GM12872 (cell line): Measurements from ENCODE around the gene LIN52.

Source experiments
- TF ChIP-seq, protein P1 (sequence below): IDR thresholded peaks from 3 replicates; pipeline ENCODE4 v1.5.1; 2011; ENCODE audit warnings: low read depth, mild to moderate bottlenecking, low read length, moderate library complexity; ENCODE audit not compliant: insufficient read depth

Gene LIN52

DNA sequence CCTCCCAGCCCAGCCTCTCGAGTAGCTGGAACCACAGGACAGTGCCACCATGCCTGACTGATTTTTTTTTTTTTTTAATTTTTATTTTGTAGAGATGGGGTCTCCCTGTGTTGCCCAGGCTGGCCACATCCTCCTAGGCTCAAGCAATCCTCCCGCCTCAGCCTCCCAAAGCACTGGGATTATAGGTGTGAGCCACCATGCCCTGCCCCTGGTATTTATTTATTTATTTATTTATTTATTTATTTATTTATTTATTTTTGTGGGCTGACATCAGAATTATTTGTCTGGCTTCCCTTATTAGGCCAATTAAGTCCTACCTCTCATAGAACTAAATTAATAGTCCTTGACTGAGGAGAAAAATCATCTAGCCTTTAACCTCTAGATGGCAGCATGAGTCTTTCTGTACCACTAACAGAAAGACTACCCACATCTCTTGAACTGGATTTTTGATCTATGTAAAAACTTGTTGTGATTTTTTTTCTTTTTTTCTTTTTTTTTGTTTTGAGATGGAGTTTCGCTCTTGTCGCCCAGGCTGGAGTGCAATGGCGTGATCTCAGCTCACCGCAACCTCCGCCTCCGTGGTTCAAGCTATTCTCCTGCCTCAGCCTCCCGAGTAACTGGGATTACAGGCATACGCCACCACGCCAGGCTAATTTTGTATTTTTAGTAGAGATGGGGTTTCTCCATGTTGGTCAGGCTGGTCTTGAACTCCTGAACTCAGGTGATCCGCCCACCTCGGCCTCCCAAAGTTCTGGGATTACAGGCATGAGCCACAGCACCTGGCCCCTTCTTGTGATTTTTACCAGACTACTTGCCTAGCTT lies 26.9 kb downstream of the LIN52 start:
- TF ChIP-seq, protein P1, sequence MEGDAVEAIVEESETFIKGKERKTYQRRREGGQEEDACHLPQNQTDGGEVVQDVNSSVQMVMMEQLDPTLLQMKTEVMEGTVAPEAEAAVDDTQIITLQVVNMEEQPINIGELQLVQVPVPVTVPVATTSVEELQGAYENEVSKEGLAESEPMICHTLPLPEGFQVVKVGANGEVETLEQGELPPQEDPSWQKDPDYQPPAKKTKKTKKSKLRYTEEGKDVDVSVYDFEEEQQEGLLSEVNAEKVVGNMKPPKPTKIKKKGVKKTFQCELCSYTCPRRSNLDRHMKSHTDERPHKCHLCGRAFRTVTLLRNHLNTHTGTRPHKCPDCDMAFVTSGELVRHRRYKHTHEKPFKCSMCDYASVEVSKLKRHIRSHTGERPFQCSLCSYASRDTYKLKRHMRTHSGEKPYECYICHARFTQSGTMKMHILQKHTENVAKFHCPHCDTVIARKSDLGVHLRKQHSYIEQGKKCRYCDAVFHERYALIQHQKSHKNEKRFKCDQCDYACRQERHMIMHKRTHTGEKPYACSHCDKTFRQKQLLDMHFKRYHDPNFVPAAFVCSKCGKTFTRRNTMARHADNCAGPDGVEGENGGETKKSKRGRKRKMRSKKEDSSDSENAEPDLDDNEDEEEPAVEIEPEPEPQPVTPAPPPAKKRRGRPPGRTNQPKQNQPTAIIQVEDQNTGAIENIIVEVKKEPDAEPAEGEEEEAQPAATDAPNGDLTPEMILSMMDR = peak; percentile 46; the same call in 1 of the 3 replicates

DNA sequence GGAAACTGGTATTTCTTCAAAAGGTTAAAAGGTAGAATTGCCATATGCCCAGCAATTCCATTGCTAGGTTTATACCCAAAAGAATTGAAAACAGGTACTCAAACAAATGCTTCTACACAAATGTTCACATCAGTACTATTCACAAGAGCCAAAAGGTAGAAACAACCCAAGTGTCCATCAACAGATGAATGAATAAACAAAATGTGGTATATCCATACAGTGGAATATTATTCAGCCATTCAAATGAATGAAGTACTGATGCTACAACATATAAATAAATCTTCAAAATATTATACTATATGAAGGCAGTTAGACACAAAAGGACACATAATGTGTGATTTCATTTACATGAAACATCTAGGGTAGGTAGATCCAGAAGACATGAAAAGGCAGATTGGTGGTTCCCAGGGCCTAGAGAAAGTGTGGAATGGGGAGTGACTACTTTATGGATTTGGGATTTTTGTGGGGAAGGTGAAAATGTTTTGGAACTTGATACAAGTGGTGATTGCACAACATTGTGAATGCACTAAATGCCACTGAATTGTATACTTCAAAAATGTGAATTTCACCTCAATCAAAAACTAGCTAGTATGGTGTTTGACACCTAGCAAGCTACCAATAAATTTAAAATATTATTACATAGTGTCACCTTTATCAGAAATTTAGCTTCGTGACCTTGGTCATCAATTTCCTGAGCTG lies 41.7 kb downstream of the LIN52 start:
- TF ChIP-seq, protein P1 = no peak

DNA sequence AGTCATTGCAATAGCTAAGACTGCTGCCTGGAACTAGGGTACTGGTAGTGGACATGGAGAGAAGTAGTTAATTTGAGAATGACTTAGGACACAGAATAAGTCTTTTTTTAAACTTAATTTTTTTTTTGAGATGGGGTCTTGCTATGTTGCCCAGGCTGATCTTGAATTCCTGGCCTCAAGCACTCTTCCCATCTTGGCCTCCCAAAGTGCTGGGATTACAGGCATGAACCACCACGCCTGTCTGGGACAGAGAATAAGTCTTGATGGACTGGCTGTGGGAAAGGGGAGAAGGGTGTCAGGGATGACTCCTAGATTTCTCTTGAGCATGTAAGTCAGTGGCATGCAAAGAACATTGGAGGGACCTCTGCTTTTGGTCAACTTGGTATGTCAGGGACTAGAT lies 42.9 kb downstream of the LIN52 start:
- TF ChIP-seq, protein P1 = no peak

DNA sequence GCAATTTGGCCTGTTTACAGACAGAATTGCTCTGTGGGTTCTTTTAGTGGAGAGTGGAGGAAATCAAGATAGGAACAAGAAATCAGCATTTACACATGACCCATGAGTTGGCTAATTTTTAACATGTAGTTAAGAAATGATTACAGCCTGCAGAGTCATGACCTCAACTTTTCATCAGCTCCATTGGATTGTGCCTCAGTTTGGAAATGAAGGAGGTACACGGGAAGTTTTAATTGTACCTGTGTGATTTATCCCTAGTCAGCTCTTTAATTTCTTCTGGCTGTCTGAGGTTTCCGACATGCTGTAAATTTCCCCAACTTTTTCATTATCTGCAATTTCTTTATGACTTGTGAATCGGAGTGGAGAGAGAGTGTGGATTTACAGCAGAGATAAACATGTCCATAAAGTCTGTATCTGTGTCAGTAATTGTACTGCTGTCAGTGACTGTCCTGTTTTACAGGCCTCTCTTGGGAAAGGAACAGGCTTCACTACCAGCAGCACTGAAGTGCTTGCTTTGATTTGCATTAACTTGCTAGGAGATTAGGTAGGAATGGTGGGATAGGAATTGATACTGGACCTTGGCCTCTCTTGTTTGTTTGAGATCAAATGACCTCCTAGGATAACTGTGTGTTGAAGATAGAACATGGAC lies 49.2 kb downstream of the LIN52 start:
- TF ChIP-seq, protein P1 = no peak

DNA sequence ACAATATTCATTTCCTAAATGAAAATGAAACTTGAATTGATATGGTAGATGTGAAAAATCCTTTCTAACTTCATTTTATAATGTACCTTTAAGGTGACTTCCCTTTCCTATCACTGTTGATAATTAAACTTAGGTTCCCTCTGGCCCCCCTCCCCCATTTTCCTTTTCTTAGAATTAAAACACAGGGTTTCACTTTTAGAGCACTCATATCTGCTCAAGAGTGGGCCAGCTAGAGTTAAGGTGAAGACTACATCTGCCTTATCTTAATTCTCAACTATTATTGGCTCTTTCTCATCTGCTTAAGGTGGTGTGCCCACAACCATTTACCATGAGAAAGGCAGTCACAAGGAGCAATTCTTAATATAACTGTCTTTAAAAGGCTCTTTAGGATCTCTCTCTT lies 49.7 kb downstream of the LIN52 start:
- TF ChIP-seq, protein P1 = no peak

DNA sequence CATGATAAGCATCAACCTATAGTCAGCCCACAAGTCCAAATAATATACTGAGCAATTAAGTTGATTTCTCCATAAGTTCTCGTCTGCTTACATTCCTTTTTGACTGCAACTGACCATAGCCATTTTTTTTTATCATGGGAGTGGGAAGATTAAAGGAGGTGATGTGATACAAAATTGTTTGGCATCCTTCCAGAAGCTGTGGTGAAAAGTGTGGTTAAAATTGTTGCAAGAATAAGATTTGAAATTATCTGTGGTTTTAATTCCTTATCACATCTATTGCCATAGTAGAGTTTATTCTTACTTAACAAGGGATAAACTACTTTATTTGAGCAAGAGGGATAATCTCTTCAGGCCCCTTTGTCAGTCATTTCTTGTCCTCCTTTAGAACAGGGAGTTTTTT lies 50.7 kb downstream of the LIN52 start:
- TF ChIP-seq, protein P1 = no peak

DNA sequence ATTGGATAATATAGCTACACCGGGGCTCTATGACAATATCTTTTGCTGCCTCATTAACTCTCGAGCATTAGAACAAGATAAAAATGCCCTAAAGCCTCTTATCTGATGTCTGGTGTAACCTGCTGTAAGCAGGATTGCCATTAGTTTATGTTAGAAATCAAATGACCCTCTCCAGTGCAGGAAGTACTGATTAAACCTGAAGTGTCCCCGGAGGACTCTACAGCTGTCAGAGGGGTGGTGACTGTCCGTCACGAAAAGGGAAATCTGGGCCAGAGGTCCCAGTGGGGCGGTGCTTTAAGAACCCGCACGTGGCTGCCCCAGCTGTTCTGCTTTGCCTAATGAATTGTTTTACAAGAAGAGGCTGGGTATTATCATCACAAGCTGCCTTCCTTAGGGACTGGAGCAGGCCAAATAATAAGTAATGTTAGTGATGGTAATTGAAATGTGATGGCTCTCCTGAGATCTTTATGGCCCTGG lies 55.7 kb downstream of the LIN52 start:
- TF ChIP-seq, protein P1 = no peak
